Measurements from ENCODE around the gene ESCO1. TPM values are rescaled to one million over a fixed set of nuclear protein-coding genes. Genes with fewer than 3 reads are reported as not detected.

ESCO1 gene
- total and polyA plus RNA-seq, 2 experiments from 2014 or later = 50.4 to 56.8 TPM

- TF ChIP-seq ZNF462 (CRISPR knock-in tag; IDR thresholded peaks at IDR 0.05) (no peak), EZH2 (IDR thresholded peaks at IDR 0.05; ENCODE audit: low read depth, unreplicated experiment) (no peak), STAT1 (IDR thresholded peaks at IDR 0.05; ENCODE audit: unreplicated experiment) (no peak), CREB1 (CRISPR knock-in tag; IDR thresholded peaks at IDR 0.05; ENCODE audit: low read depth) (no peak), JUNB (IDR thresholded peaks at IDR 0.05; ENCODE audit: unreplicated experiment) (no peak), ZNF114 (CRISPR knock-in tag; IDR thresholded peaks at IDR 0.05) (no peak)
- TF ChIP-seq, protein P1, sequence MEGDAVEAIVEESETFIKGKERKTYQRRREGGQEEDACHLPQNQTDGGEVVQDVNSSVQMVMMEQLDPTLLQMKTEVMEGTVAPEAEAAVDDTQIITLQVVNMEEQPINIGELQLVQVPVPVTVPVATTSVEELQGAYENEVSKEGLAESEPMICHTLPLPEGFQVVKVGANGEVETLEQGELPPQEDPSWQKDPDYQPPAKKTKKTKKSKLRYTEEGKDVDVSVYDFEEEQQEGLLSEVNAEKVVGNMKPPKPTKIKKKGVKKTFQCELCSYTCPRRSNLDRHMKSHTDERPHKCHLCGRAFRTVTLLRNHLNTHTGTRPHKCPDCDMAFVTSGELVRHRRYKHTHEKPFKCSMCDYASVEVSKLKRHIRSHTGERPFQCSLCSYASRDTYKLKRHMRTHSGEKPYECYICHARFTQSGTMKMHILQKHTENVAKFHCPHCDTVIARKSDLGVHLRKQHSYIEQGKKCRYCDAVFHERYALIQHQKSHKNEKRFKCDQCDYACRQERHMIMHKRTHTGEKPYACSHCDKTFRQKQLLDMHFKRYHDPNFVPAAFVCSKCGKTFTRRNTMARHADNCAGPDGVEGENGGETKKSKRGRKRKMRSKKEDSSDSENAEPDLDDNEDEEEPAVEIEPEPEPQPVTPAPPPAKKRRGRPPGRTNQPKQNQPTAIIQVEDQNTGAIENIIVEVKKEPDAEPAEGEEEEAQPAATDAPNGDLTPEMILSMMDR (conservative IDR thresholded peaks at IDR 0.05; ENCODE audit: low read depth in 2 of 2) = no peak
Observed at GRCh38 chr18:21534327-21534726, 66.2 kb downstream of the ESCO1 start (continued).

DNA sequence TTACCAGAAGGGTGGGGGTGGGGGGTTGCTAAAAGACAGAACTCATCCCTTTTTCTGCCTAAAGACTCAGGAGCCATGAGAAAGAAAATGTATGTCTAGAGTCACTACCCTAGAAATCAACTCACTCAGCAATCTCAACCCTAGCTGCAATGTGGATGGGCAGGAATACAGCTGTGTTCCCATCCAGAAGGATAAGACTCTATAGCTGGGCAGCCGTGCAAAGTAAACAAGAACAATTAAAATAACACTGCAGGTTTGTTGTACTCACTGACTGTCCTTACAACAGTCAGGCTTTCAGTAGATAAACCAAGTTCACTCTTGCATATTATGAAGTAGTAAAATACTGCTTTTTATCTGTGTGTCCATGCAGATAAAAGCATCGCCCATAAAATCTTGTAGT lies 74.0 kb downstream of the ESCO1 start:
- Histone ChIP-seq H3K27ac (ENCODE audit: low read depth) (no peak overlapping the region), H3K4me1 (ENCODE audit: insufficient read depth) (no peaks in the 10 kb centered on the region), H3K4me2 (no peak overlapping the region), H4K20me1 (replicated peaks; ENCODE audit: insufficient read depth) (no peaks in the 10 kb centered on the region; the same call in 1 of the 2 replicates), H3K4me3 (no peak overlapping the region), H3K79me2 (replicated peaks; ENCODE audit: insufficient read depth) (no peaks in the 10 kb centered on the region), H3K36me3 (ENCODE audit: insufficient read depth) (peaks cover 23% of the 10 kb centered on the region), H3K9me2 (ENCODE audit: insufficient read depth) (no peaks in the 10 kb centered on the region), H2AFZ (no peak overlapping the region), H3K27me3 (ENCODE audit: insufficient read depth) (no peaks in the 10 kb centered on the region), H3F3A (replicated peaks; ENCODE audit: low read depth) (no peaks in the 10 kb centered on the region)
- Mint-ChIP-seq H3K27me3 (ENCODE audit: insufficient read depth, low read depth, poor library complexity) (no peaks in the 10 kb centered on the region), H3K4me3 (no peak overlapping the region), H3K36me3 (ENCODE audit: low read depth) (peaks cover 24% of the 10 kb centered on the region), H3K4me1 (no peaks in the 10 kb centered on the region), H3K9me3 (no peaks in the 10 kb centered on the region), H3K27ac (no peak overlapping the region)
- ATAC-seq (no peak), DNase-seq (ENCODE audit: low spot score) (no peak)
- TF ChIP-seq JUNB (IDR thresholded peaks at IDR 0.05; ENCODE audit: unreplicated experiment) = no peak
- TF ChIP-seq STAT1 (IDR thresholded peaks at IDR 0.05; ENCODE audit: unreplicated experiment) = no peak
- no peak for TF ChIP-seq POLR2AphosphoS5 (IDR thresholded peaks at IDR 0.05; ENCODE audit: low read depth)
- TF ChIP-seq ZNF462 (CRISPR knock-in tag; IDR thresholded peaks at IDR 0.05) = no peak

Data from GM23338 (cell line).